HepG2 (cell line): ENCODE results near the gene THAP9. TPM values are rescaled to one million over a fixed set of nuclear protein-coding genes. Genes with fewer than 3 reads are reported as not detected.

Experiments used
- ATAC-seq: fragments of 200-7000 bp; cut with Tn5 transposase; 3 replicates; pipeline ENCODE4 v1.9.1; 2020; ENCODE audit warnings: mild to moderate bottlenecking, moderate library complexity
- BruUV-seq: library from RNA; stranded (reverse); fragments of 400-500 nt; replicated peaks from 2 replicates; lab custom pipeline; 2021; lab: Mats Ljungman, UMichigan
- CTCF ChIA-PET: fragments of 300-600 bp; formaldehyde crosslinking; extraction: SDS; loops from one replicate; lab custom pipeline; 2021; ENCODE audit warnings: low total read pairs, inconsistent platforms, low intra/inter-chr PET ratio; lab: Yijun Ruan, JAX
- POLR2A ChIA-PET: fragments of 350-600 bp; sonication (Branson Sonifier 250); formaldehyde crosslinking; loops from one replicate; lab custom pipeline; 2020; ENCODE audit warnings: antibody characterized with exemption, inconsistent platforms; lab: Yijun Ruan, JAX
- DNase-seq: peaks from one replicate; pipeline ENCODE4 v3.0.0-alpha.2; 2015; ENCODE audit warnings: low spot score
- FAIRE-seq: peaks from 3 replicates; lab custom pipeline; 2011; peaks lifted over from hg19 to GRCh38; lab: Jason Lieb, UNC
- H2AFZ ChIP-seq: one replicate; pipeline ENCODE4 v1.6.1; 2011; ENCODE audit warnings: low read length, inconsistent platforms
- H3K27ac ChIP-seq: fragments of 300-600 bp; 3 replicates; pipeline ENCODE4 v1.8.0; 2011; ENCODE audit warnings: mixed run types, mild to moderate bottlenecking, mixed read lengths, low read length, inconsistent platforms; ENCODE audit not compliant: insufficient read depth; ENCODE audit errors: extremely low read length
- H3K27me3 ChIP-seq, 2 experiments: fragments of 200-600 bp in 1 of 2; 2 replicates in 1 of 2; 3 replicates in 1 of 2; pipeline versions ENCODE4 v1.6.0 to v1.8.0; 2011; ENCODE audit warnings: low read length in 2 of 2, mild to moderate bottlenecking in 2 of 2, moderate library complexity in 2 of 2, inconsistent platforms in 1 of 2; ENCODE audit not compliant: insufficient read depth in 2 of 2, control insufficient read depth in 1 of 2
- H3K36me3 ChIP-seq, 2 experiments: fragments of 200-600 bp in 1 of 2; replicated peaks in 1 of 2; 2 replicates in 1 of 2; 3 replicates in 1 of 2; pipeline versions ENCODE4 v1.5.1 to v1.8.0; 2011; ENCODE audit warnings: low read length in 2 of 2, inconsistent platforms in 1 of 2; ENCODE audit not compliant: insufficient read depth in 2 of 2, control insufficient read depth in 1 of 2
- H3K4me1 ChIP-seq: 2 replicates; pipeline ENCODE4 v1.5.1; 2012; ENCODE audit warnings: low read length, inconsistent platforms; ENCODE audit not compliant: insufficient read depth
- H3K4me2 ChIP-seq: 2 replicates; pipeline ENCODE4 v1.6.0; 2011; ENCODE audit warnings: low read depth, low read length, inconsistent platforms
- H3K4me3 ChIP-seq, 3 experiments: fragments of 200-600 bp in 1 of 3; sonication (generic), shearing (Covaris generic) in 1 of 3; replicated peaks in 1 of 3; 2 replicates each; pipeline ENCODE4 v1.5.1; 2011 to 2016; ENCODE audit warnings: low read length in 3 of 3, inconsistent platforms in 2 of 3, low read depth in 2 of 3, mild to moderate bottlenecking in 2 of 3, control low read depth in 1 of 3, mixed read lengths in 1 of 3; ENCODE audit not compliant: insufficient read depth in 1 of 3
- H3K79me2 ChIP-seq: one replicate; pipeline ENCODE4 v1.6.1; 2011; ENCODE audit warnings: low read length, inconsistent platforms; ENCODE audit not compliant: insufficient read depth
- H3K9ac ChIP-seq: 2 replicates; pipeline ENCODE4 v1.6.0; 2011; ENCODE audit warnings: mild to moderate bottlenecking, low read depth, low read length, inconsistent platforms; ENCODE audit not compliant: insufficient read depth
- H3K9me3 ChIP-seq: 2 replicates; pipeline ENCODE4 v1.5.1; 2012; ENCODE audit warnings: mild to moderate bottlenecking, low read length
- H4K20me1 ChIP-seq: 2 replicates; pipeline ENCODE4 v1.6.0; 2011; ENCODE audit warnings: inconsistent platforms, mild to moderate bottlenecking, low read length, moderate library complexity; ENCODE audit not compliant: insufficient read depth
- CC2D1A ChIP-seq: sonication (generic); formaldehyde crosslinking; IDR thresholded peaks from 2 replicates; pipeline ENCODE4 v1.8.1; 2023; ENCODE audit warnings: mild to moderate bottlenecking, missing genetic modification reagents
- CEBPB ChIP-seq: IDR thresholded peaks from 2 replicates; pipeline ENCODE4 v1.6.1; 2011; ENCODE audit warnings: low read depth, low read length, improper control_type of control experiment, borderline replicate concordance
- CEBPG ChIP-seq: IDR thresholded peaks from 2 replicates; pipeline ENCODE4 v1.6.1; 2016
- ISX ChIP-seq: sonication (generic); formaldehyde crosslinking; conservative IDR thresholded peaks from 2 replicates; pipeline ENCODE4 v1.5.0; 2020; ENCODE audit warnings: missing genetic modification reagents
- KMT2A ChIP-seq: sonication (generic); formaldehyde crosslinking; IDR thresholded peaks from 2 replicates; pipeline ENCODE4 v1.4.0; 2020; ENCODE audit warnings: missing genetic modification reagents
- LRRFIP1 ChIP-seq: sonication (generic); formaldehyde crosslinking; conservative IDR thresholded peaks from 2 replicates; pipeline ENCODE4 v1.4.0; 2020; ENCODE audit warnings: missing genetic modification reagents
- MAF1 ChIP-seq: sonication (generic); formaldehyde crosslinking; IDR thresholded peaks from 2 replicates; pipeline ENCODE4 v1.5.0; 2020; ENCODE audit warnings: missing genetic modification reagents, borderline replicate concordance
- NRL ChIP-seq: sonication (generic); formaldehyde crosslinking; IDR thresholded peaks from 2 replicates; pipeline ENCODE4 v1.5.0; 2020; ENCODE audit warnings: missing genetic modification reagents, mild to moderate bottlenecking, moderate library complexity, borderline replicate concordance
- POLR2G ChIP-seq: fragments of 200-400 bp; formaldehyde crosslinking; IDR thresholded peaks from 2 replicates; pipeline ENCODE4 v1.6.1; 2018; ENCODE audit warnings: mild to moderate bottlenecking, low read depth, low read length, moderate library complexity
- RARA ChIP-seq: IDR thresholded peaks from 2 replicates; pipeline ENCODE4 v1.6.1; 2016; ENCODE audit warnings: missing genetic modification reagents, missing compliant biosample characterization
- ZNF17 ChIP-seq: sonication (generic); formaldehyde crosslinking; IDR thresholded peaks from 2 replicates; pipeline ENCODE4 v1.5.0; 2020; ENCODE audit warnings: mild to moderate bottlenecking, missing genetic modification reagents
- ZNF740 ChIP-seq: sonication (generic); formaldehyde crosslinking; IDR thresholded peaks from 2 replicates; pipeline ENCODE4 v1.4.0; 2020; ENCODE audit warnings: missing genetic modification reagents
- WGBS: methylation state at CpG from one replicate; pipeline ENCODE4 v1.1.6; 2017; ENCODE audit warnings: low lambda C conversion rate; 5-methylcytosine and 5-hydroxymethylcytosine counted together
- in situ Hi-C: cut with HindIII; loops from 2 replicates; pipeline ENCODE4 v1.10.0; 2017; ENCODE audit warnings: low pct_unique_long_range_greater_than_20kb; ENCODE audit not compliant: extremely low pct_ligation_motif_present
- intact Hi-C: fragments of 100-400 bp; cut with micrococcal nuclease; formaldehyde crosslinking; loops from one replicate; pipeline ENCODE4 v1.10.0; 2022; ENCODE audit not compliant: unreplicated experiment
- polyA plus RNA-seq, 8 experiments: library from polyadenylated mRNA; depleted of rRNA in 3 of 8; stranded (reverse) in 7 of 8; unstranded in 1 of 8; fragments of >200 nt; fragmentation: Illumina TruSeq in 4 of 8; extraction: Trizol in 4 of 8; gene quantifications; 2 replicates each; pipeline versions ENCODE4 v1.2.1 to v1.2.3, GENCODE V29; 2011 to 2016; ENCODE audit warnings: low read depth in 4 of 8, missing spikeins in 1 of 8, mixed read lengths in 1 of 8; ENCODE audit not compliant: insufficient read depth in 1 of 8
- total RNA-seq, 5 experiments: library from RNA; depleted of rRNA; stranded (reverse); fragments of >200 nt; fragmentation: Illumina TruSeq; extraction: Trizol; gene quantifications; 2 replicates each; pipeline ENCODE4 v1.2.3, GENCODE V29; 2016; ENCODE audit warnings: low read depth in 1 of 5
- TF ChIP-seq, protein P1 (sequence below): sonication (generic); formaldehyde crosslinking; IDR thresholded peaks from 2 replicates; pipeline ENCODE4 v1.4.0; 2020; ENCODE audit warnings: missing genetic modification reagents

The THAP9 gene
- total and polyA plus RNA-seq, 2 of the 13 experiments (the other 11 are each of a cell fraction or from before 2014, with no cell fraction given): 6.0 to 7.2 TPM

GRCh38 chr4:82947498-82947897 is 47.0 kb downstream of the THAP9 start:
- BruUV-seq: no TSS peak
- no peaks in the 10 kb centered on the region for H3K27me3 ChIP-seq
- H3K36me3 ChIP-seq: peaks cover 0 to 48% of the 10 kb centered on the region in 2 experiments; a peak in 4 of 5 replicates
- in situ Hi-C loops (no loop called here), intact Hi-C loops (no loop called here)
- FAIRE-seq: no peak
- no peaks in the 10 kb centered on the region for H3K9me3 ChIP-seq
- H3K79me2 ChIP-seq: peaks cover 4% of the 10 kb centered on the region
- H2AFZ ChIP-seq: no peak overlapping the region
- no peaks in the 10 kb centered on the region for H4K20me1 ChIP-seq
- H3K4me3 ChIP-seq: no peak overlapping the region
- H3K4me2 ChIP-seq: no peak overlapping the region
- no peak for DNase-seq
- H3K27ac ChIP-seq: no peak overlapping the region
- CTCF ChIA-PET: no interaction called here
- no peak for TF ChIP-seq RARA (CRISPR knock-in tag)
- no peak overlapping the region for H3K9ac ChIP-seq
- ATAC-seq: no peak
- POLR2A ChIA-PET: no interaction called here
- no peaks in the 10 kb centered on the region for H3K4me1 ChIP-seq

- no peaks in the 10 kb centered on the region for H4K20me1 ChIP-seq
- H2AFZ ChIP-seq: no peak overlapping the region
- H3K27me3 ChIP-seq: no peaks in the 10 kb centered on the region
- 100% methylated on average over 1 of the region's 1 CpG for WGBS
- DNase-seq (no peak), ATAC-seq (no peak), FAIRE-seq (no peak)
- peaks cover 1 to 46% of the 10 kb centered on the region in 2 experiments; a peak in 3 of 5 replicates for H3K36me3 ChIP-seq
- H3K4me3 ChIP-seq: no peak overlapping the region
- H3K9me3 ChIP-seq: no peaks in the 10 kb centered on the region
- TF ChIP-seq, protein P1, sequence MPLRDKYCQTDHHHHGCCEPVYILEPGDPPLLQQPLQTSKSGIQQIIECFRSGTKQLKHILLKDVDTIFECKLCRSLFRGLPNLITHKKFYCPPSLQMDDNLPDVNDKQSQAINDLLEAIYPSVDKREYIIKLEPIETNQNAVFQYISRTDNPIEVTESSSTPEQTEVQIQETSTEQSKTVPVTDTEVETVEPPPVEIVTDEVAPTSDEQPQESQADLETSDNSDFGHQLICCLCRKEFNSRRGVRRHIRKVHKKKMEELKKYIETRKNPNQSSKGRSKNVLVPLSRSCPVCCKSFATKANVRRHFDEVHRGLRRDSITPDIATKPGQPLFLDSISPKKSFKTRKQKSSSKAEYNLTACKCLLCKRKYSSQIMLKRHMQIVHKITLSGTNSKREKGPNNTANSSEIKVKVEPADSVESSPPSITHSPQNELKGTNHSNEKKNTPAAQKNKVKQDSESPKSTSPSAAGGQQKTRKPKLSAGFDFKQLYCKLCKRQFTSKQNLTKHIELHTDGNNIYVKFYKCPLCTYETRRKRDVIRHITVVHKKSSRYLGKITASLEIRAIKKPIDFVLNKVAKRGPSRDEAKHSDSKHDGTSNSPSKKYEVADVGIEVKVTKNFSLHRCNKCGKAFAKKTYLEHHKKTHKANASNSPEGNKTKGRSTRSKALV (CRISPR knock-in tag): no peak
- TF ChIP-seq ZNF740 (no peak), CEBPB (no peak), KMT2A (CRISPR knock-in tag) (no peak), LRRFIP1 (no peak), ZNF17 (CRISPR knock-in tag) (no peak), MAF1 (no peak), ISX (CRISPR knock-in tag) (no peak), CC2D1A (no peak), POLR2G (no peak), CEBPG (CRISPR knock-in tag) (no peak), NRL (CRISPR knock-in tag) (no peak)
- peaks cover 4% of the 10 kb centered on the region for H3K79me2 ChIP-seq
- in situ Hi-C loops: no loop called here
- H3K9ac ChIP-seq: no peak overlapping the region
- ChIA-PET POLR2A (no interaction called here), CTCF (no interaction called here)
- BruUV-seq: no TSS peak
- intact Hi-C loops: no loop called here
- H3K27ac ChIP-seq: no peak overlapping the region
- no peak overlapping the region for H3K4me2 ChIP-seq
- no peaks in the 10 kb centered on the region for H3K4me1 ChIP-seq
Observed at GRCh38 chr4:82948647-82949204, 48.2 kb downstream of the THAP9 start.
